Tibial nerve (tissue), 4 donors: Measurements from ENCODE around the gene FBF1.

Experiments used
- CTCF ChIP-seq, 5 experiments: fragments of 200-600 bp in 3 of 5; fragments of 450-650 bp in 2 of 5; sonication (generic) in 3 of 5; IDR thresholded peaks; one replicate each; pipeline ENCODE4 v1.5.1; 2016 to 2019; ENCODE audit warnings: antibody characterized with exemption in 5 of 5, mild to moderate bottlenecking in 3 of 5, moderate library complexity in 2 of 5
- EP300 ChIP-seq, 2 donors: sonication (generic); formaldehyde crosslinking; IDR thresholded peaks; one replicate each; pipeline ENCODE4 v1.6.1; 2017; ENCODE audit warnings: antibody characterized with exemption in 2 of 2, mild to moderate bottlenecking in 1 of 2

DNA sequence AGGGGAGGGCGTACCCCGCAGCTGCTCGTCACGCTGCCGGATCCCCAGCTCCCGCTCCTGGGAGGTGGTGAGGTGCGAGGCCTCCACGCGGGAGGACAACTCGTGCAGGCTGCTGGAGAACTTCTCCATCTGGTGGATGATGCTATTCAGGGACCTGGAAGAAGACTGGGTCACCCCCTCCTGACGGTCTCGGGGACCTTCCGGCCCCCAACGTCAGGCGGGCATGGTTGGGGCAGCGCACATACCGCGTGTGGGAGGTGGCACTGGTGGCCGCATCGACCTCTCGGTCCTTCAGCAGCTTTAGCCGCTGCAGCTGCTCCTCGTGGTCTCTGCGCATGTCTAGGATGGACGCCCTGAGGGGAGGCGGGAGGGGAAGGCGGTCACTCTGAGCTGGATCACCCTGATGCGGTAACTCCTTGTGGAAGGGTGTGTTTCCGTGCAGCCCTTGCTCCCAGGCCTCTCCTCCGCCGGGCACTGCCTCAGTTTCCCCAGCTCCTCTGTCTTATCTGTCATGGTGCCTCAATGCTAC is 22.9 kb downstream of the FBF1 start:
- TF ChIP-seq EP300 (IDR thresholded peaks at IDR 0.05) (no peak), CTCF (IDR thresholded peaks at IDR 0.05) (no peak)
